ENCODE measurements around the gene SLC46A3. TPM values are rescaled to one million over a fixed set of nuclear protein-coding genes. Genes with fewer than 3 reads are reported as not detected.
A peak's percentile ranks its signal among the peaks of the same experiment; 100 is the strongest.

Gene SLC46A3
- total and polyA plus RNA-seq, 2 donors (not counting 1 experiment from before 2014, with no cell fraction given): 13.1 to 19.0 TPM

DNA sequence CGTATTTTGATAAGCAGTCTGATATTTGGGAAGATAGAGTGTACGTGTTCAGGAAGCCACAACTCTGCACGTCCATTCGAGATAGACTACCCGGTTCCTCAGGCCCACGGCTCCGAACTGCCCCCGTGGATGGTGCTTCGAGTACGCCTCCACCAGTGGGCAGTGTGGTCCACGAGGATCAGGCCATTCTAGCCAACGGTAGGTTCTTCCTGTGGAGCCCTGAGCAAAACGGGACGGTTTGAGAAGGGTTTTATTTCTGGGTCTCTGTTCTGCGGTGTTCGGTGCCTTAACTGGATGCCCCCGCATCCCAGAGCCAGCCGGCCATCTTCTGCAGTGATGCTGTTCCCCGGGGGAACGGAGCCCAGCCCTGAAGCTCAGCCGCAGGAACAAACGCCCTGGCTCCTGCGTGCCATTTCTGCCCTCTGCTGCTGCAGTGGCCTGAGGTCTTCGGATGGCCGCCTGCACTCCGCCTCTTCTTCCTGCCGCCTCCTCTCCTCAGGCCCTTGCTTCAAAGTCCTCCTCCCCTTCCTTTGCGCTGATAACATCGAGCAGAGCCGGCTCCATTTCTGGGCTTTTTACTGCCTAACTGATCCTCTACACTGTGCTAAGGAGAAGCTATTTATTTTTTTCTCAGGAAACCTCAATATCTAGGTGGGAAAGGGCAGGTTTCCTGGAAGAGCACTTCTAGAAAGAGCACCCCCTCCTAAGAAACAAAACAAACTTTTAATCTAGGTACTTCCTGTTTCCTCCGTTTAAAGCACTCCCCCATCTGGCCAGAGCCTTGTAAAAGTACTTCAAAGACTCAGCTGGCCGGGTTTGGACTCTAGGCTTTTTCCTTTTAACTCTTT is 36.2 kb upstream of the SLC46A3 start:
- intact Hi-C loops (cut with micrococcal nuclease): no loop called here
- H3K4me3 Mint-ChIP-seq: peak overlapping the region; percentile 68
- H3K4me3 ChIP-seq (ENCODE audit: control extremely low read depth in 1 of 5, extremely low read depth in 1 of 5, insufficient read depth in 1 of 5, low read depth in 2 of 5, low read length in 4 of 5): peak overlapping the region in 3 of 5 experiments; percentile 9 to 47 (median 20)
- peaks cover 10% of the 10 kb centered on the region for H3K9me3 Mint-ChIP-seq (ENCODE audit: insufficient read depth)
- H3K9me3 ChIP-seq (ENCODE audit: control extremely low read depth in 1 of 3, control insufficient read depth in 2 of 3, insufficient read depth in 1 of 3, low read length in 2 of 3): peaks cover 2 to 21% (median 12%) of the 10 kb centered on the region in 3 donors
- H3K4me2 ChIP-seq (replicated peaks; ENCODE audit: low read depth, low read length, poor library complexity, severe bottlenecking): peak overlapping the region; percentile 67
- ChIA-PET CTCF (interaction anchor here (1.4 kb wide), 1 partner anchor 432 kb away, joined by 3 read pairs; no protein-coding TSS in a partner anchor), POLR2A (no interaction called here)
- WGBS (ENCODE audit: insufficient coverage): 81% methylated on average over 29 of the region's 32 CpGs
- H3K4me1 ChIP-seq (ENCODE audit: control insufficient read depth in 2 of 2, insufficient read depth in 2 of 2, low read length in 2 of 2): peaks cover 0 to 10% of the 10 kb centered on the region in 2 donors
- peak overlapping the region in 1 of 2 donors; percentile 72 for H3K27ac ChIP-seq (ENCODE audit: low read length in 2 of 2)
- no peaks in the 10 kb centered on the region for H3K36me3 ChIP-seq (replicated peaks in 1 of 2; ENCODE audit: control extremely low read depth in 1 of 2, control insufficient read depth in 1 of 2, extremely low read depth in 1 of 2, insufficient read depth in 2 of 2, low read length in 1 of 2)
- no peaks in the 10 kb centered on the region for H4K20me1 ChIP-seq (ENCODE audit: control insufficient read depth, insufficient read depth, low read length, poor library complexity, severe bottlenecking)
- H3K79me2 ChIP-seq (ENCODE audit: control insufficient read depth, insufficient read depth, low read length): no peaks in the 10 kb centered on the region
- peak overlapping the region; percentile 87 for H2AFZ ChIP-seq (ENCODE audit: insufficient read depth, low read depth, low read length, poor library complexity, severe bottlenecking)
- no peaks in the 10 kb centered on the region for H3K27me3 ChIP-seq (replicated peaks in 1 of 4; ENCODE audit: control extremely low read depth in 1 of 4, control insufficient read depth in 3 of 4, insufficient read depth in 4 of 4, low read length in 3 of 4)
- peak overlapping the region; percentile 52 for H3K9ac ChIP-seq (ENCODE audit: low read length)
- DNase-seq: peak; percentile 30
- peaks cover 6% of the 10 kb centered on the region for H3K4me1 Mint-ChIP-seq
- peak overlapping the region; percentile 26 for H3K27ac Mint-ChIP-seq
- peaks cover 14% of the 10 kb centered on the region for H3K27me3 Mint-ChIP-seq
- ATAC-seq (ENCODE audit: low read depth): no peak
- TF ChIP-seq EZH2 (IDR thresholded peaks at IDR 0.05; ENCODE audit: borderline replicate concordance, insufficient read depth, low read depth, low read length, poor library complexity, severe bottlenecking): no peak
- TF ChIP-seq, protein P1, sequence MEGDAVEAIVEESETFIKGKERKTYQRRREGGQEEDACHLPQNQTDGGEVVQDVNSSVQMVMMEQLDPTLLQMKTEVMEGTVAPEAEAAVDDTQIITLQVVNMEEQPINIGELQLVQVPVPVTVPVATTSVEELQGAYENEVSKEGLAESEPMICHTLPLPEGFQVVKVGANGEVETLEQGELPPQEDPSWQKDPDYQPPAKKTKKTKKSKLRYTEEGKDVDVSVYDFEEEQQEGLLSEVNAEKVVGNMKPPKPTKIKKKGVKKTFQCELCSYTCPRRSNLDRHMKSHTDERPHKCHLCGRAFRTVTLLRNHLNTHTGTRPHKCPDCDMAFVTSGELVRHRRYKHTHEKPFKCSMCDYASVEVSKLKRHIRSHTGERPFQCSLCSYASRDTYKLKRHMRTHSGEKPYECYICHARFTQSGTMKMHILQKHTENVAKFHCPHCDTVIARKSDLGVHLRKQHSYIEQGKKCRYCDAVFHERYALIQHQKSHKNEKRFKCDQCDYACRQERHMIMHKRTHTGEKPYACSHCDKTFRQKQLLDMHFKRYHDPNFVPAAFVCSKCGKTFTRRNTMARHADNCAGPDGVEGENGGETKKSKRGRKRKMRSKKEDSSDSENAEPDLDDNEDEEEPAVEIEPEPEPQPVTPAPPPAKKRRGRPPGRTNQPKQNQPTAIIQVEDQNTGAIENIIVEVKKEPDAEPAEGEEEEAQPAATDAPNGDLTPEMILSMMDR (IDR thresholded peaks at IDR 0.05): no peak

DNA sequence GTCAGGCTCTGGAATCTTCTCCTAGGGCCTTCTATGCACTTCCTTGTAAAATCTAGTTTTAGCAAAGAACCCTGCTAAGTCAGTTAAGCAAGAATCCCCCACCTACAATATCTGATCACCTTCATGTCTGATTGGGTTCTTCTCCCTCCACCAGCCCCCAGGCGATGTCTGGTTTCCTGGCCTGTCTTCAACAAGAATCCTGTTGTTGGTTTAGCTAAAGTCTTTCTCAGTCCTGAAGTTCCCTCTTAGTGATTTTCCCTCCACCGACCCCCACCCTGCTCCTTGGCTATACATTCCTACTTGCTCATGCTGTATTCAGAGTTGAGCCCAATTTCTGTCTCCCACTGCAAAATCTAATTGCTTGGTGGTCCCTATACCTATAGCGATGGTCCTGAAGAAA is 35.2 kb upstream of the SLC46A3 start:
- H3K27me3 ChIP-seq (replicated peaks in 1 of 4; ENCODE audit: control extremely low read depth in 1 of 4, control insufficient read depth in 3 of 4, insufficient read depth in 4 of 4, low read length in 3 of 4): no peaks in the 10 kb centered on the region
- WGBS (ENCODE audit: insufficient coverage): 98% methylated on average over 3 of the region's 3 CpGs
- H3K9ac ChIP-seq (ENCODE audit: low read length): no peak overlapping the region
- H3K9me3 Mint-ChIP-seq (ENCODE audit: insufficient read depth): peaks cover 5% of the 10 kb centered on the region
- ChIA-PET POLR2A (no interaction called here), CTCF (no interaction called here)
- no peak overlapping the region for H3K27ac ChIP-seq (ENCODE audit: low read length in 2 of 2)
- H3K4me3 Mint-ChIP-seq: no peak overlapping the region
- H3K4me2 ChIP-seq (replicated peaks; ENCODE audit: low read depth, low read length, poor library complexity, severe bottlenecking): no peak overlapping the region
- peaks cover 6% of the 10 kb centered on the region for H3K4me1 Mint-ChIP-seq
- intact Hi-C loops (cut with micrococcal nuclease): no loop called here
- ATAC-seq (ENCODE audit: low read depth): no peak
- H3K36me3 ChIP-seq (replicated peaks in 1 of 2; ENCODE audit: control extremely low read depth in 1 of 2, control insufficient read depth in 1 of 2, extremely low read depth in 1 of 2, insufficient read depth in 2 of 2, low read length in 1 of 2): no peaks in the 10 kb centered on the region
- TF ChIP-seq, protein P1 (IDR thresholded peaks at IDR 0.05): no peak
- no peak for TF ChIP-seq EZH2 (IDR thresholded peaks at IDR 0.05; ENCODE audit: borderline replicate concordance, insufficient read depth, low read depth, low read length, poor library complexity, severe bottlenecking)
- H3K9me3 ChIP-seq (ENCODE audit: control extremely low read depth in 1 of 3, control insufficient read depth in 2 of 3, insufficient read depth in 1 of 3, low read length in 2 of 3): peaks cover 2 to 12% (median 6%) of the 10 kb centered on the region in 3 donors
- peaks cover 0 to 10% of the 10 kb centered on the region in 2 donors for H3K4me1 ChIP-seq (ENCODE audit: control insufficient read depth in 2 of 2, insufficient read depth in 2 of 2, low read length in 2 of 2)
- no peak overlapping the region for H3K27ac Mint-ChIP-seq
- no peaks in the 10 kb centered on the region for H4K20me1 ChIP-seq (ENCODE audit: control insufficient read depth, insufficient read depth, low read length, poor library complexity, severe bottlenecking)
- H3K27me3 Mint-ChIP-seq: peaks cover 14% of the 10 kb centered on the region
- H3K4me3 ChIP-seq (ENCODE audit: control extremely low read depth in 1 of 5, extremely low read depth in 1 of 5, insufficient read depth in 1 of 5, low read depth in 2 of 5, low read length in 4 of 5): no peak overlapping the region
- peak overlapping the region; percentile 87 for H2AFZ ChIP-seq (ENCODE audit: insufficient read depth, low read depth, low read length, poor library complexity, severe bottlenecking)
- DNase-seq: no peak
- H3K79me2 ChIP-seq (ENCODE audit: control insufficient read depth, insufficient read depth, low read length): no peaks in the 10 kb centered on the region
